ENCODE data around the gene CPLANE1. TPM values are rescaled to one million over a fixed set of nuclear protein-coding genes. Genes with fewer than 3 reads are reported as not detected.
"Not testable (repeated sequence)": the region's sequence is repeated elsewhere in the genome, so short reads cannot be mapped to it uniquely, and the experiment has no call there.

Gene CPLANE1
- 10 to 100 TPM; 18.1 to 67.7 (median 24.2) TPM for total RNA-seq

DNA sequence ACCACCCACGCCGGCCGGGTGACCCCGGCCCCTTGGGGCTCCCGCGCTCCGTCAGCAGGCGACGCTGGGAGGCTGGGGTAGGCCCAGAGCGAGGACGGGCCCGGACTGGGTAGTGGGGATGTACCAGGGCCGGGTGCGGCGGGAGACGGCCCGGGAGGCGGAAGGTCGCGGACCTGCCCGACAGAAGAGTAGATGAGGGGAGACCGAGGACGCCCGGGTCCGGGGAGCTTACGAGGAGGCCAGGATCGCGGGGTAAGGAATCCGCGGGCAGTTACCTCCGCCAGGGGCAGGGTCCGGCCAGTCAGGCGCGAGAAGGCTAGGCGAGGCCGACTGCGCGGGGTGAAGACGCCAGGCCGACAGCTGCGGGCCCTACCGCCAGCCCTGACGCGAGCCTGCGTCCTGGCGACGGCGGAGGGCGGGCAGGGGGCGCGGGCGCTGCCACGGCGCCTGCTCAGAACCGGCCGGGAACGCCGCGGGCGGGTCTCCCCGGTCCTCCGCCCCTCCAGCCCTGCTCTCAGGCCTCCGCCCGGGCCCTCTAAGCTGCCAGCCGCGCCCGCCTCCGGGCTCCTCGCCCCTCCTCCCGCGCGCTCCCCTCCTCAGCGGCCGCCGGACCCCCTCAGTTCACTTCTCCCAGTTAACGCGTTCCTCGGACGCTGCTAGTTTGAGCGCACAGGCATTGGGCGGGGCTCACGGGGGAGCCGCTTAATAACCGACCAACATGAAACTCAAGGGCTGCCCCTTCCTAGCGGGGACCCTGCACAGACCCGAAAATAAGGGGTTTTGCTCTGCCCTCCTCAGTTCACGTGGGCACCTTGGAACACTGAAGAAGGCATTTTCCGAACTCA lies at the start of gene CPLANE1:
Gene CPLANE1 (minus strand): TSS at position 407 of the 845 bp plus-strand sequence. CDS start 1,678 bp downstream, outside the sequence.
- Histone ChIP-seq H3K27me3 (no peaks in the 10 kb centered on the region), H3K36me3 (no peaks in the 10 kb centered on the region), H3K27ac (peak within 1 kb of the TSS; percentile 84 to 90 (median 90)), H3K4me1 (peaks cover 5 to 25% (median 13%) of the 10 kb centered on the region in 4 donors), H3K4me3 (peak within 1 kb of the TSS; percentile 60 to 86 (median 74)), H3K9me3 (no peaks in the 10 kb centered on the region)
- in situ Hi-C loops (cut with MboI; ENCODE audit: low pct_ligation_motif_present in 1 of 4, low pct_unique_long_range_greater_than_20kb in 1 of 4, low sequenced_read_pairs in 3 of 4) (no loop called here), intact Hi-C loops (cut with DNase I; ENCODE audit: low total_unique reads) (no loop called here)
- 2 to 60% methylated on average over 1 to 61 of the region's 88 CpGs for WGBS, 2 donors (ENCODE audit: low coverage in 1 of 2)
- TF ChIP-seq EP300 (IDR thresholded peaks at IDR 0.05; ENCODE audit: low read depth) (no peak), POLR2AphosphoS5 (IDR thresholded peaks at IDR 0.05) (peak in 2 of 3 donors; percentile 64 to 79), POLR2A (IDR thresholded peaks at IDR 0.05) (peak; percentile 68)
- peak; percentile 72 for DNase-seq

DNA sequence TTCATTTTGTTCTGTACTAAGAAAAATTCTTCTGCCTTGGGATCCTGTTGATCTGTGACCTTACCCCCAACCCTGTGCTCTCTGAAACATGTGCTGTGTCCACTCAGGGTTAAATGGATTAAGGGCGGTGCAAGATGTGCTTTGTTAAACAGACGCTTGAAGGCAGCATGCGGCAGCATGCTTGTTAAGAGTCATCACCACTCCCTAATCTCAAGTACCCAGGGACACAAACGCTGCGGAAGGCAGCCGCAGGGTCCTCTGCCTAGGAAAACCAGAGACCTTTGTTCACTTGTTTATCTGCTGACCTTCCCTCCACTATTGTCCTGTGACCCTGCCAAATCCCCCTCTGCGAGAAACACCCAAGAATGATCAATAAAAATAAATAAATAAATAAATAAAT lies 47.1 kb upstream of the CPLANE1 start:
- H3K4me1 ChIP-seq; in situ Hi-C loops (cut with MboI; ENCODE audit: low pct_ligation_motif_present in 1 of 4, low pct_unique_long_range_greater_than_20kb in 1 of 4, low sequenced_read_pairs in 3 of 4); H3K27me3 ChIP-seq; intact Hi-C loops (cut with DNase I; ENCODE audit: low total_unique reads); H3K4me3 ChIP-seq; H3K9me3 ChIP-seq; H3K27ac ChIP-seq; DNase-seq: not testable (repeated sequence)
- WGBS, 2 donors (ENCODE audit: low coverage in 1 of 2), result 96 to 100% methylated on average over 2 to 7 of the region's 7 CpGs
- H3K36me3 ChIP-seq, result peaks cover 0 to 60% (median 24%) of the 10 kb centered on the region in 4 donors

DNA sequence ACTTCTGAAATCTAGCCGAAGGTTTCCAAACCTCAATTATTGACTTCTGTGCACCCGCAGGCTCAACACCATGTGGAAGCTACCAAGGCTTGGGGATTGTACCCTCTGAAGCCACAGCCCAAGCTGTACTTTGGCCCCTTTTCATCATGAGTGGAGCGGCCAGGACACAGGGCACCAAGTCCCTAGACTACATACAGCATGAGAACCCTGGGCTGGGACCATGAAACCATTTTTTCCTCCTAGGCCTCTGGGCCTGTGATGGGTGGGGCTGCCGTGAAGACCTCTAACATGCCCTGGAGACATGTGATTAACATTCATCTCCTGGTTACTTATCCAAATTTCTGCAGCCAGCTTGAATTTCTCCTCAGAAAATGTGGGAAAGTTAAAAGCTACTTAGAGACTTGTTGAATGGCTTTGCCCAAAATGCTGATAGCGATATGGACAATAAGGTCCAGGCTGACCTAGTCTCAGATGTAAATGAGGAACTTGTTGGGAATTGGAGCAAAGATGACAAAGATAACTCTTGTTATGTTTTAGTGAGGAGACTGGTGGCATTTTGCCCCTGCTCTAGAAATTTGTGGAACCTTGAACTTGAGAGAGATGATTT lies 34.1 kb upstream of the CPLANE1 start:
- in situ Hi-C loops (cut with MboI; ENCODE audit: low pct_ligation_motif_present in 1 of 4, low pct_unique_long_range_greater_than_20kb in 1 of 4, low sequenced_read_pairs in 3 of 4) (no loop called here), intact Hi-C loops (cut with DNase I; ENCODE audit: low total_unique reads) (no loop called here)
- Histone ChIP-seq H3K4me1 (no peaks in the 10 kb centered on the region), H3K27me3 (no peaks in the 10 kb centered on the region), H3K9me3 (peaks cover 4 to 6% of the 10 kb centered on the region in 2 donors), H3K27ac (no peak overlapping the region), H3K36me3 (no peaks in the 10 kb centered on the region), H3K4me3 (no peak overlapping the region)
- DNase-seq, result no peak
- TF ChIP-seq POLR2AphosphoS5 (IDR thresholded peaks at IDR 0.05) (no peak), EP300 (IDR thresholded peaks at IDR 0.05; ENCODE audit: low read depth) (no peak), POLR2A (IDR thresholded peaks at IDR 0.05) (no peak)
- TF ChIP-seq, protein P1, sequence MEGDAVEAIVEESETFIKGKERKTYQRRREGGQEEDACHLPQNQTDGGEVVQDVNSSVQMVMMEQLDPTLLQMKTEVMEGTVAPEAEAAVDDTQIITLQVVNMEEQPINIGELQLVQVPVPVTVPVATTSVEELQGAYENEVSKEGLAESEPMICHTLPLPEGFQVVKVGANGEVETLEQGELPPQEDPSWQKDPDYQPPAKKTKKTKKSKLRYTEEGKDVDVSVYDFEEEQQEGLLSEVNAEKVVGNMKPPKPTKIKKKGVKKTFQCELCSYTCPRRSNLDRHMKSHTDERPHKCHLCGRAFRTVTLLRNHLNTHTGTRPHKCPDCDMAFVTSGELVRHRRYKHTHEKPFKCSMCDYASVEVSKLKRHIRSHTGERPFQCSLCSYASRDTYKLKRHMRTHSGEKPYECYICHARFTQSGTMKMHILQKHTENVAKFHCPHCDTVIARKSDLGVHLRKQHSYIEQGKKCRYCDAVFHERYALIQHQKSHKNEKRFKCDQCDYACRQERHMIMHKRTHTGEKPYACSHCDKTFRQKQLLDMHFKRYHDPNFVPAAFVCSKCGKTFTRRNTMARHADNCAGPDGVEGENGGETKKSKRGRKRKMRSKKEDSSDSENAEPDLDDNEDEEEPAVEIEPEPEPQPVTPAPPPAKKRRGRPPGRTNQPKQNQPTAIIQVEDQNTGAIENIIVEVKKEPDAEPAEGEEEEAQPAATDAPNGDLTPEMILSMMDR (IDR thresholded peaks at IDR 0.05), result no peak
- WGBS, 2 donors (ENCODE audit: low coverage in 1 of 2), result 84 to 100% methylated on average over 2 to 5 of the region's 5 CpGs

DNA sequence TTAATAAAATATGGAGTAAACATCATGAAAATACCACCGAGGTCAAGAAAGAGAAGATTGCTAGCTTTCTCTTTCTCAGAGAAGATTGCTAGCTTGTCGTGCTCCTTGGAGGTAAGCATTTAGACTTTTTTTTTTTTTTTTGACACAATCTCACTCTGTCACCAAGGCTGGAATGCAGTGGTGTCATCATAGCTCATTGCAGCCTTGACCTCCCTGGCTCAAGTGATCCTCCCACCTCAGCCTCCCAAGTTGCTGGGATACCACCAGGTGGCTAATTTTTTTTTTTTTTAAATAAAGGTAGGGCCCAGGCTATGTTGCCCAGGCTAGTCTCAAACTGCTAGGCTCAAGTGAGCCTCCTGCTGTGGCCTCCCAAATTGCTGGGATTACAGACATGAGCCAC lies 26.3 kb upstream of the CPLANE1 start:
- no peaks in the 10 kb centered on the region for H3K27me3 ChIP-seq
- intact Hi-C loops (cut with DNase I; ENCODE audit: low total_unique reads), result no loop called here
- no peaks in the 10 kb centered on the region for H3K36me3 ChIP-seq
- 77 to 78% methylated on average over 2 of the region's 2 CpGs for WGBS, 2 donors (ENCODE audit: low coverage in 1 of 2)
- no peaks in the 10 kb centered on the region for H3K4me1 ChIP-seq
- H3K9me3 ChIP-seq, result peaks cover 4 to 6% of the 10 kb centered on the region in 2 donors
- no peak for DNase-seq
- no peak overlapping the region for H3K4me3 ChIP-seq
- H3K27ac ChIP-seq, result no peak overlapping the region
- TF ChIP-seq POLR2A (IDR thresholded peaks at IDR 0.05), result no peak
- TF ChIP-seq POLR2AphosphoS5 (IDR thresholded peaks at IDR 0.05), result no peak
- TF ChIP-seq, protein P1 (IDR thresholded peaks at IDR 0.05), result no peak
- TF ChIP-seq EP300 (IDR thresholded peaks at IDR 0.05; ENCODE audit: low read depth), result no peak
- in situ Hi-C loops (cut with MboI; ENCODE audit: low pct_ligation_motif_present in 1 of 4, low pct_unique_long_range_greater_than_20kb in 1 of 4, low sequenced_read_pairs in 3 of 4), result no loop called here

DNA sequence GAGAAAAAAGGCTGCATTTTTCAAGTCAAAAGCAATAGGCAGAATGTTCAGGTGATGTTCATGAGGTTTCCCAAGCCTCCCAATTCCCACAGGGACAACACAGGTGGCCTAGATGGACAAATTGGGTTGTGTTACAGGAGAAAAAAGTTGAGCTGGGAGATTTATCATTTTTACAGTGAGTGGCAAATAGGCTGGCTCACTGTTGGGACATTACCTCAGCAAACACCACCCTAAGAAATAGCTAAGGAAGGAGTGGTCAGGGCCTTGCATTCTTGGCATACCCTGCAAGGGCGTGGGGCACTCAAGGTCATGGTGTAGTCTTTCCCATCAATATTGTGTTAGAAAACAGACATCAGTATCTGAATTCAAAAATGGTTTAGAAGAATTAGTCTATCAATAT lies 23.3 kb upstream of the CPLANE1 start:
- intact Hi-C loops (cut with DNase I; ENCODE audit: low total_unique reads) (no loop called here), in situ Hi-C loops (cut with MboI; ENCODE audit: low pct_ligation_motif_present in 1 of 4, low pct_unique_long_range_greater_than_20kb in 1 of 4, low sequenced_read_pairs in 3 of 4) (no loop called here)
- TF ChIP-seq, protein P1 (IDR thresholded peaks at IDR 0.05), result no peak
- 68 to 71% methylated on average over 1 of the region's 1 CpG for WGBS, 2 donors (ENCODE audit: low coverage in 1 of 2)
- Histone ChIP-seq H3K4me1 (no peaks in the 10 kb centered on the region), H3K27me3 (no peaks in the 10 kb centered on the region), H3K4me3 (no peak overlapping the region), H3K36me3 (no peaks in the 10 kb centered on the region), H3K9me3 (no peaks in the 10 kb centered on the region), H3K27ac (no peak overlapping the region)
- DNase-seq, result peak; percentile 30

DNA sequence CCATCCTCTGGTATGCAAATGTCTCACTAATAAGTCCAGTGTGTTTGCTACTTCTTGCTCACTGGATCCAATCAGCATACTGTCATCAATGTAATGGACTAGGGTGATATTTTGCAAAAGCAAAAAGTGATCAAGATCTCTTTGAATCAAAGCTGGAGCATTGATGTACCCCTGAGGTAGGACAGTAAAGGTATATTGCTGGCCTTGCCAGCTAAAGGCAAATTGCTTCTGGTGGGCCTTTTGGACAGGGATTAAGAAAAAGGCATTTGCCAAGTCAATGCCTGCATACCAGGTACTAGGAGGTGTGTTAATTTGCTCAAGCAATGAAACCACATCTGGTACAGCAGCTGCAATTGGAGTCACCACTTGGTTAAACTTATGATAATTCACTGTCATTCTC lies 18.9 kb upstream of the CPLANE1 start:
- H3K4me1 ChIP-seq; H3K27ac ChIP-seq; H3K4me3 ChIP-seq; H3K36me3 ChIP-seq; H3K9me3 ChIP-seq; DNase-seq; H3K27me3 ChIP-seq; intact Hi-C loops (cut with DNase I; ENCODE audit: low total_unique reads); in situ Hi-C loops (cut with MboI; ENCODE audit: low pct_ligation_motif_present in 1 of 4, low pct_unique_long_range_greater_than_20kb in 1 of 4, low sequenced_read_pairs in 3 of 4): not testable (repeated sequence)

Data from transverse colon (tissue), 4 donors.